GM12865 (cell line): ENCODE measurements around the gene SURF6.

Source experiments
- DNase-seq: peaks from one replicate; pipeline ENCODE4 v3.0.0; 2010; ENCODE audit warnings: low read depth
- H3K4me3 ChIP-seq: 2 replicates; pipeline ENCODE4 v1.5.1; 2011; ENCODE audit warnings: mild to moderate bottlenecking, low read depth, low read length, control low read depth
- CTCF ChIP-seq: IDR thresholded peaks from 2 replicates; pipeline ENCODE4 v1.5.1; 2011; ENCODE audit warnings: low read length, control low read depth, low read depth, inconsistent platforms; ENCODE audit not compliant: insufficient read depth; ENCODE audit errors: missing control alignments

Gene SURF6

GRCh38 chr9:133359399-133360175 is 23.6 kb upstream of the SURF6 start:
- TF ChIP-seq CTCF, result no peak
- DNase-seq, result no peak
- no peak overlapping the region for H3K4me3 ChIP-seq

- H3K4me3 ChIP-seq, result no peak overlapping the region
- TF ChIP-seq CTCF, result no peak
- no peak for DNase-seq
These were observed 21.7 kb upstream of the SURF6 start for GRCh38 chr9:133357656-133358055.

GRCh38 chr9:133356391-133357091 is 20.6 kb upstream of the SURF6 start, which contains the start of the genes SURF1 and SURF2:
TSS of gene SURF1 (minus strand) at chr9:133356487. CDS start at chr9:133356453, 34 bp downstream.
TSS of gene SURF2 (plus strand) at chr9:133356550. CDS start at chr9:133356593, 43 bp downstream.
- H3K4me3 ChIP-seq, result peak within 1 kb of the TSS; percentile 76
- peak; percentile 12 for TF ChIP-seq CTCF
- DNase-seq, result peak; percentile 90

GRCh38 chr9:133355881-133356357 is 19.9 kb upstream of the SURF6 start:
- H3K4me3 ChIP-seq, result peak overlapping the region; percentile 76
- DNase-seq, result no peak
- TF ChIP-seq CTCF, result no peak

- H3K4me3 ChIP-seq, result no peak overlapping the region
- no peak for TF ChIP-seq CTCF
- no peak for DNase-seq
These were observed 18.8 kb upstream of the SURF6 start for GRCh38 chr9:133354766-133355165.

GRCh38 chr9:133353548-133353947 is 17.6 kb upstream of the SURF6 start:
- DNase-seq, result no peak
- no peak overlapping the region for H3K4me3 ChIP-seq
- TF ChIP-seq CTCF, result no peak
